HCT116 (cell line): ENCODE data around the gene LRP2.

ENCODE experiments used
- ATF3 ChIP-seq: IDR thresholded peaks from 2 replicates; pipeline ENCODE4 v1.6.1; 2012
- CTCF ChIP-seq, 3 experiments: fragments of 200-600 bp in 1 of 3; sonication (generic) in 1 of 3; IDR thresholded peaks in 2 of 3; conservative IDR thresholded peaks in 1 of 3; 2 replicates each; pipeline ENCODE4 v1.5.1; 2012 to 2017; ENCODE audit warnings: low read depth in 2 of 3, low read length in 2 of 3, antibody characterized with exemption in 1 of 3, borderline replicate concordance in 1 of 3, control low read depth in 1 of 3, mild to moderate bottlenecking in 1 of 3, mixed read lengths in 1 of 3, mixed run types in 1 of 3, moderate library complexity in 1 of 3; ENCODE audit not compliant: insufficient read depth in 1 of 3
- EZH2 ChIP-seq: fragments of 200-600 bp; sonication (generic); IDR thresholded peaks from 2 replicates; pipeline ENCODE4 v1.6.1; 2017; ENCODE audit warnings: antibody characterized with exemption, mixed run types
- EZH2phosphoT487 ChIP-seq: fragments of 200-600 bp; IDR thresholded peaks from 2 replicates; pipeline ENCODE4 v1.6.1; 2018; ENCODE audit warnings: antibody characterized with exemption, borderline replicate concordance
- JUND ChIP-seq: IDR thresholded peaks from 2 replicates; pipeline ENCODE4 v1.6.1; 2012
- POLR2A ChIP-seq: IDR thresholded peaks from 2 replicates; pipeline ENCODE4 v1.7.0; 2011; ENCODE audit warnings: borderline replicate concordance; ENCODE audit not compliant: insufficient read depth, insufficient read length; ENCODE audit errors: extremely low read depth
- POLR2AphosphoS5 ChIP-seq: IDR thresholded peaks from 2 replicates; pipeline ENCODE4 v1.6.1; 2011; ENCODE audit warnings: mild to moderate bottlenecking, low read depth, low read length, moderate library complexity
- RAD21 ChIP-seq: IDR thresholded peaks from 2 replicates; pipeline ENCODE4 v1.6.1; 2012; ENCODE audit warnings: low read depth, mild to moderate bottlenecking
- REST ChIP-seq: IDR thresholded peaks from 2 replicates; pipeline ENCODE4 v1.6.1; 2012; ENCODE audit warnings: low read depth
- SIN3A ChIP-seq: IDR thresholded peaks from 2 replicates; pipeline ENCODE4 v1.6.1; 2012; ENCODE audit warnings: low read depth
- SP1 ChIP-seq: IDR thresholded peaks from 2 replicates; pipeline ENCODE4 v1.6.1; 2012; ENCODE audit warnings: low read depth
- YY1 ChIP-seq: IDR thresholded peaks from 2 replicates; pipeline ENCODE4 v1.6.1; 2011; ENCODE audit warnings: low read length, low read depth, moderate library complexity, mild to moderate bottlenecking; ENCODE audit not compliant: insufficient replicate concordance; ENCODE audit errors: extremely low read depth
- ZBTB33 ChIP-seq: IDR thresholded peaks from 2 replicates; pipeline ENCODE4 v1.6.1; 2011; ENCODE audit warnings: mild to moderate bottlenecking, low read length, moderate library complexity; ENCODE audit not compliant: insufficient replicate concordance; ENCODE audit errors: extremely low read depth
- ZNF274 ChIP-seq: fragments of 200-500 bp; sonication (Bioruptor generic); IDR thresholded peaks from 2 replicates; pipeline ENCODE4 v1.6.1; 2014; ENCODE audit warnings: mild to moderate bottlenecking, low read depth, low read length, inconsistent platforms

GRCh38 chr2:169114056-169114455 is 248.3 kb downstream of the LRP2 start:
- TF ChIP-seq POLR2A, result no peak
- TF ChIP-seq CTCF (IDR thresholded peaks at IDR 0.05 in 2 of 3, conservative IDR thresholded peaks at IDR 0.05 in 1 of 3; ENCODE audit: borderline replicate concordance in 1 of 3, insufficient read depth in 1 of 3, low read depth in 2 of 3, low read length in 2 of 3), result no peak
- TF ChIP-seq ATF3, result no peak
- no peak for TF ChIP-seq EZH2
- TF ChIP-seq SP1, result no peak
- no peak for TF ChIP-seq POLR2AphosphoS5
- TF ChIP-seq REST, result no peak
- TF ChIP-seq JUND, result no peak
- no peak for TF ChIP-seq YY1
- no peak for TF ChIP-seq SIN3A
- no peak for TF ChIP-seq ZBTB33
- TF ChIP-seq ZNF274, result no peak
- no peak for TF ChIP-seq EZH2phosphoT487
- no peak for TF ChIP-seq RAD21
